GM12875 (cell line): ENCODE measurements around the gene PNPLA2.
A peak's percentile ranks its signal among the peaks of the same experiment; 100 is the strongest.

ENCODE experiments used
- H3K4me3 ChIP-seq: one replicate; pipeline ENCODE4 v1.5.1; 2011; ENCODE audit warnings: low read depth, low read length, control low read depth
- TF ChIP-seq, protein P1 (sequence below): IDR thresholded peaks from 2 replicates; pipeline ENCODE4 v1.5.1; 2011; ENCODE audit warnings: low read depth, mild to moderate bottlenecking, control low read depth, inconsistent platforms, low read length, moderate library complexity, borderline replicate concordance; ENCODE audit not compliant: insufficient read depth

Gene PNPLA2

DNA sequence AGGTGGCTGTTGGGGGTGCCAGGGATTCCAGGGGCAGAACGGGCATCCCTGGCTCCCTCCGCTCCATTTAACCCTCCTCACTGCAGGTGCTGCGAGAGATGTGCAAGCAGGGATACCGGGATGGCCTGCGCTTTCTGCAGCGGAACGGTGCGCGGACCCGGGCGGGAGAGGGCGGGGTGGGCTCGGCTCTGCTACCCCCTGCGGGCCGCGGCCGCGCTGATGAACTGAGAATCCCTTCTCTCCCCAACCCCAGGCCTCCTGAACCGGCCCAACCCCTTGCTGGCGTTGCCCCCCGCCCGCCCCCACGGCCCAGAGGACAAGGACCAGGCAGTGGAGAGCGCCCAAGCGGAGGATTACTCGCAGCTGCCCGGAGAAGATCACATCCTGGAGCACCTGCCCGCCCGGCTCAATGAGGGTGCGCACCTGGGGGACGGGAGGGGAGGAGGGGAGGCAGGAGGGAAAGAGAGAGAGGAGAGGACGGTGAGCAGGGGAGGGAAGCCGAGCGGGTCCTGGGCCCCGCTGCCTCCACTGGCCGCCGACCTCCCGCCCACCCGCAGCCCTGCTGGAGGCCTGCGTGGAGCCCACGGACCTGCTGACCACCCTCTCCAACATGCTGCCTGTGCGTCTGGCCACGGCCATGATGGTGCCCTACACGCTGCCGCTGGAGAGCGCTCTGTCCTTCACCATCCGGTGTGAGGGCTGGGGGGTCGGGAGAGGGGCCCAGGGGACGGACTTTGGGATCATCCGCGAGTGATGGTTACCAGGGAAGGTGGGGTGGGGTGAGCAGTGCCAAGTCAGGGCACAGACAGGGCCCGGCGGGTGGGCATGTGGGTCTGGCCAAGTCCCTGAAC is 5.0 kb downstream of the PNPLA2 start:
- H3K4me3 ChIP-seq, result no peak overlapping the region
- TF ChIP-seq, protein P1, sequence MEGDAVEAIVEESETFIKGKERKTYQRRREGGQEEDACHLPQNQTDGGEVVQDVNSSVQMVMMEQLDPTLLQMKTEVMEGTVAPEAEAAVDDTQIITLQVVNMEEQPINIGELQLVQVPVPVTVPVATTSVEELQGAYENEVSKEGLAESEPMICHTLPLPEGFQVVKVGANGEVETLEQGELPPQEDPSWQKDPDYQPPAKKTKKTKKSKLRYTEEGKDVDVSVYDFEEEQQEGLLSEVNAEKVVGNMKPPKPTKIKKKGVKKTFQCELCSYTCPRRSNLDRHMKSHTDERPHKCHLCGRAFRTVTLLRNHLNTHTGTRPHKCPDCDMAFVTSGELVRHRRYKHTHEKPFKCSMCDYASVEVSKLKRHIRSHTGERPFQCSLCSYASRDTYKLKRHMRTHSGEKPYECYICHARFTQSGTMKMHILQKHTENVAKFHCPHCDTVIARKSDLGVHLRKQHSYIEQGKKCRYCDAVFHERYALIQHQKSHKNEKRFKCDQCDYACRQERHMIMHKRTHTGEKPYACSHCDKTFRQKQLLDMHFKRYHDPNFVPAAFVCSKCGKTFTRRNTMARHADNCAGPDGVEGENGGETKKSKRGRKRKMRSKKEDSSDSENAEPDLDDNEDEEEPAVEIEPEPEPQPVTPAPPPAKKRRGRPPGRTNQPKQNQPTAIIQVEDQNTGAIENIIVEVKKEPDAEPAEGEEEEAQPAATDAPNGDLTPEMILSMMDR, result no peak

DNA sequence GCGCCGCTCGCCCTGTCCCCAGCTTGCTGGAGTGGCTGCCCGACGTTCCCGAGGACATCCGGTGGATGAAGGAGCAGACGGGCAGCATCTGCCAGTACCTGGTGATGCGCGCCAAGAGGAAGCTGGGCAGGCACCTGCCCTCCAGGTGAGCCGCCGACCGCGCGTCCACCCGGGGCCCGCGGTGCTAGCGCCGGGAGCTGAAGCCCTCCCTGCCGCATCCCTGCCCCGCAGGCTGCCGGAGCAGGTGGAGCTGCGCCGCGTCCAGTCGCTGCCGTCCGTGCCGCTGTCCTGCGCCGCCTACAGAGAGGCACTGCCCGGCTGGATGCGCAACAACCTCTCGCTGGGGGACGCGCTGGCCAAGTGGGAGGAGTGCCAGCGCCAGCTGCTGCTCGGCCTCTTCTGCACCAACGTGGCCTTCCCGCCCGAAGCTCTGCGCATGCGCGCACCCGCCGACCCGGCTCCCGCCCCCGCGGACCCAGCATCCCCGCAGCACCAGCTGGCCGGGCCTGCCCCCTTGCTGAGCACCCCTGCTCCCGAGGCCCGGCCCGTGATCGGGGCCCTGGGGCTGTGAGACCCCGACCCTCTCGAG is 5.7 kb downstream of the PNPLA2 start:
- TF ChIP-seq, protein P1, result no peak

DNA sequence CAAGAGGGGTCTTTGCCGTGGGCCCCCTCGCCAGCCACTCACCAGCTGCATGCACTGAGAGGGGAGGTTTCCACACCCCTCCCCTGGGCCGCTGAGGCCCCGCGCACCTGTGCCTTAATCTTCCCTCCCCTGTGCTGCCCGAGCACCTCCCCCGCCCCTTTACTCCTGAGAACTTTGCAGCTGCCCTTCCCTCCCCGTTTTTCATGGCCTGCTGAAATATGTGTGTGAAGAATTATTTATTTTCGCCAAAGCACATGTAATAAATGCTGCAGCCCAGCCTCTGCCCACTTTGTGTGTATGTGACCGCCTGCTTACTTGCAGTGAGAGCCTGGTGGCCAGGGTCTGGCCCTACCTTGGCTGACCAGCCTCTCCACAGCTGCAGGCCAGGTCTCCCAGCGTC is 6.2 kb downstream of the PNPLA2 start:
- no peak overlapping the region for H3K4me3 ChIP-seq
- TF ChIP-seq, protein P1, result no peak

More for the DNA sequence above, 5.7 kb downstream of the PNPLA2 start:
- H3K4me3 ChIP-seq, result no peak overlapping the region

DNA sequence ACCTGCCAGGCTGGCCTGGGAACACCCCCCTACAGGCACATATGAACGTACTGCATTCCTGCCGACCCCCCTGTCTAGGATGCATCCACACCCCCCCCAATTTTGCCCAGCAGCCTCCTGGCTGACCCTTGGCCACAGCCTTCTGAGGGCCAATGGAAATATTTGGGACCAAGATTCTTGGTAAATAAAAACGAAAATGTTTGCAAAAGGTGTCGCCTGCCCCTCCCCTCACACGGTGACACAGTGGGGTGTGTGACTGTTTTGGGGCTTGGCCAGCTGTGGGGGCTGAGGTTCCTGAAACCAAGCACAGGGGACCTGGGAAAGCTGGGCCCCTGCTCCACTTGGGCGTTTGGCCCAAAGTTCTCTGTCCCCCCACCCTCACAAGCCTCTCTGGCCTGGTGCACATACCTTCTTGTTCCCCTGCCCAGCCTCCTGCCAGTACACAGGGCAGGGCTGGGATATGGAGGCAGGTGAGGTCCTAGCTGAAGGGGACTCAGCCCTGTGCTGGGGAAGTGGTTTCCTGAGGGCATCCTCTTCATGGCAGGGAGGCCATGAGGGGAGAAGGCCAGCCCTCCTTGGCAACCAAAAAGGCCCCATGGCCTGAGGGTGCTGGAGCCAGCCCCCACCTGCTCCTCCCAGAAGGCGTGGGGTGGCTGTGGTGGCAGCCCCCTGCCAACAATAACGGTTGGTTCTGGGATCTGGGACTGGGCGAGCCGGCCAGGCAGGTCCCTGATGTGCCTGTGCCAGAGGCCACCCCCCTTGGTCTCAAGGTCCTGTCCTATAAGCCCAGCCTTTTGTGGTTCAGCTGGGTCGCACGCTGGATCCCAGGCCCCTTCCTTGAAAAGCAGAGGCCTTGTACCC is 6.9 kb downstream of the PNPLA2 start:
- TF ChIP-seq, protein P1, result no peak
- H3K4me3 ChIP-seq, result no peak overlapping the region

DNA sequence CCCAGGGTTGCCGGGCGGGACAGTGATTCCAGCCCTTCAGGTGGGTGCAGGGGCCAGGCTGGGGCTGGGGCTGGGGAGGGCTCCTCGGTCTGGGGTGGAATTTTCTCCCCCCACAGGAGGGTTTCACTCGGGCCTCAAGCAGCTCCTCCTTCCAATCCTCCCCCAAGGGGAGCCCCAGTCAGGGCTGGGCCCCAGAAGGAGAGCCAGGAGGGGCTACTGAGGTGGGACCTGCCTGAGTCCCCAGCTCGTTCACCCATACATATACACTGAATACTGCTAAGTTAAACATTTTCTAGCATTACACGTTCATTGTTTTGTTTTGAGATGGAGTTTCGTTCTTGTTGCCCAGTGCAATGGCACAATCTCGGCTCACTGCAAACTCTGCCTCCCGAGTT is 7.5 kb downstream of the PNPLA2 start:
- TF ChIP-seq, protein P1, result no peak
- no peak overlapping the region for H3K4me3 ChIP-seq

DNA sequence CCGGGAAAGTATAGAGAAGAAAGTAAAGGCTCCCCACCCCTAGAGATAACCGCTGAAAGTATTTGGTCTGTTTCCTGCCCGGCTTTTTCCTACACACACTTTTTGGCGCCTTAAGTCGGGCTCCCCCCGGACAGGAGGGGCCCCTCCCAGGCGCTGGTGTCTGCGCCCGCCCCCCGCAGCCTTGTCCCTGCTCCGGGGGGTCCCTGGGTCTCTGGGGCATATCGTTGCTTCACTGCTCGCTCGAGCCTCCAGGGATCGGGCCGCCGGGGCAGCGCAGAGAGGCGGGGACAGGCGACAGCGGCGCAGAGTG is 8.1 kb downstream of the PNPLA2 start:
- H3K4me3 ChIP-seq, result peak overlapping the region; percentile 55
- TF ChIP-seq, protein P1, result no peak
